ENCODE results near the gene NPLOC4. TPM values are rescaled to one million over a fixed set of nuclear protein-coding genes. Genes with fewer than 3 reads are reported as not detected.

Gene NPLOC4
- total and polyA plus RNA-seq, 2 of the 8 experiments (the other 6 are each of a cell fraction or from before 2014, with no cell fraction given), result 70.7 to 92.7 TPM

- no peak for TF ChIP-seq YY1 (IDR thresholded peaks at IDR 0.05; ENCODE audit: low read depth, low read length)
These were observed 110.0 kb downstream of the NPLOC4 start (continued) for GRCh38 chr17:81526662-81527571.

Data from H1 (cell line).